AG04450 (cell line): ENCODE measurements around the gene IGFL2. TPM values are rescaled to one million over a fixed set of nuclear protein-coding genes. Genes with fewer than 3 reads are reported as not detected.
A peak's percentile ranks its signal among the peaks of the same experiment; 100 is the strongest.

Source experiments
- CTCF ChIA-PET: fragments of 300-600, 350-600 bp; formaldehyde crosslinking; extraction: SDS; loops from one replicate; lab custom pipeline; 2022; ENCODE audit warnings: antibody characterized with exemption, inconsistent platforms; lab: Charles Lee
- POLR2A ChIA-PET: fragments of 350-600 bp; formaldehyde crosslinking; extraction: SDS; loops from one replicate; lab custom pipeline; 2021; ENCODE audit warnings: antibody characterized with exemption, inconsistent platforms; lab: Yijun Ruan, JAX
- DNase-seq: peaks from one replicate; pipeline ENCODE4 v3.0.0-alpha.2; 2011; ENCODE audit warnings: low read depth, low spot score
- H3K27ac ChIP-seq: one replicate; pipeline ENCODE4 v1.5.1; 2012; ENCODE audit warnings: low read depth, low read length, control low read depth
- H3K27me3 ChIP-seq: one replicate; pipeline ENCODE4 v1.6.0; 2012; ENCODE audit warnings: low read length; ENCODE audit not compliant: control insufficient read depth, insufficient read depth
- H3K4me3 ChIP-seq: 2 replicates; pipeline ENCODE4 v1.5.1; 2011; ENCODE audit warnings: mild to moderate bottlenecking, low read depth, low read length, control low read depth
- H3K9me3 ChIP-seq: 2 replicates; pipeline ENCODE4 v1.5.1; 2012; ENCODE audit warnings: low read length; ENCODE audit not compliant: control insufficient read depth, insufficient read depth
- polyA plus RNA-seq: library from polyadenylated mRNA; depleted of rRNA; stranded (reverse); fragments of >200 nt; gene quantifications from 2 replicates; pipeline ENCODE4 v1.2.3, GENCODE V29; 2011
- TF ChIP-seq, protein P1 (sequence below): IDR thresholded peaks from 2 replicates; pipeline ENCODE4 v1.5.1; 2011; ENCODE audit warnings: low read depth, low read length, control low read depth, inconsistent platforms

Gene IGFL2
- polyA plus RNA-seq, 1 experiment: not detected

DNA sequence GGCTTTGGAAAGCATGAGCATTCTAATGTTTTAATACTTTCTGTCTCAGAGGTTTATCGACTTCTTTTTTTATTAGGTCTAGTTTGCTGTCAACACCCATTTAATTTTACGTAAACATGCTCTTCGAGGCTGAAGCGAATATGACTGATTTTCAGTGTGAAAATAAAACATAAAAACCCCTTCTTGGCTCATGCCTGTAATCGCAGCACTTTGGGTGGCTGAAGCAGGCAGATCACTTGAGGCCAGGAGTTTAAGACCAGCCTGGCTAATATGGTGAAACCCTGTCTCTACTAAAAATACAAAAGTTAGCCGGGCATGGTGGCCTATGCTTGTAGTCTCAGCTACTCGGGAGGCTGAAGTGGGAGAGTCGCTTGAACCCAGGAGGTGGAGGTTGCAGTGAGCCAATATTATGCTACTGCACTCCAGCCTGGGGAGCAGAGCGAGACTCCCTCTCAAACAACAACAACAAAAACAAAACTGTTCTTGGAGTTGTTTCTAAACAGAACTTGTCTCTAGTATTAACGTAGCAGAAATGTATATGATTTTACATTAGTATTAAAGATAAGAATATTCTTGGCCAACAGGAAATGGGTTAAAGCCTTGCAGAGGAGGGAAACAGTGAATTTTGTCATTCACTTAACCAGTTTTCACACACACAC, 16.4 kb upstream of the IGFL2 start:
- Histone ChIP-seq H3K27me3 (peaks cover 11% of the 10 kb centered on the region), H3K9me3 (no peaks in the 10 kb centered on the region; the same call in 1 of the 2 replicates), H3K4me3 (peak overlapping the region; percentile 52), H3K27ac (peak overlapping the region; percentile 93)
- POLR2A ChIA-PET: no interaction called here
- DNase-seq: no peak
- TF ChIP-seq, protein P1, sequence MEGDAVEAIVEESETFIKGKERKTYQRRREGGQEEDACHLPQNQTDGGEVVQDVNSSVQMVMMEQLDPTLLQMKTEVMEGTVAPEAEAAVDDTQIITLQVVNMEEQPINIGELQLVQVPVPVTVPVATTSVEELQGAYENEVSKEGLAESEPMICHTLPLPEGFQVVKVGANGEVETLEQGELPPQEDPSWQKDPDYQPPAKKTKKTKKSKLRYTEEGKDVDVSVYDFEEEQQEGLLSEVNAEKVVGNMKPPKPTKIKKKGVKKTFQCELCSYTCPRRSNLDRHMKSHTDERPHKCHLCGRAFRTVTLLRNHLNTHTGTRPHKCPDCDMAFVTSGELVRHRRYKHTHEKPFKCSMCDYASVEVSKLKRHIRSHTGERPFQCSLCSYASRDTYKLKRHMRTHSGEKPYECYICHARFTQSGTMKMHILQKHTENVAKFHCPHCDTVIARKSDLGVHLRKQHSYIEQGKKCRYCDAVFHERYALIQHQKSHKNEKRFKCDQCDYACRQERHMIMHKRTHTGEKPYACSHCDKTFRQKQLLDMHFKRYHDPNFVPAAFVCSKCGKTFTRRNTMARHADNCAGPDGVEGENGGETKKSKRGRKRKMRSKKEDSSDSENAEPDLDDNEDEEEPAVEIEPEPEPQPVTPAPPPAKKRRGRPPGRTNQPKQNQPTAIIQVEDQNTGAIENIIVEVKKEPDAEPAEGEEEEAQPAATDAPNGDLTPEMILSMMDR: no peak
- CTCF ChIA-PET: no interaction called here

DNA sequence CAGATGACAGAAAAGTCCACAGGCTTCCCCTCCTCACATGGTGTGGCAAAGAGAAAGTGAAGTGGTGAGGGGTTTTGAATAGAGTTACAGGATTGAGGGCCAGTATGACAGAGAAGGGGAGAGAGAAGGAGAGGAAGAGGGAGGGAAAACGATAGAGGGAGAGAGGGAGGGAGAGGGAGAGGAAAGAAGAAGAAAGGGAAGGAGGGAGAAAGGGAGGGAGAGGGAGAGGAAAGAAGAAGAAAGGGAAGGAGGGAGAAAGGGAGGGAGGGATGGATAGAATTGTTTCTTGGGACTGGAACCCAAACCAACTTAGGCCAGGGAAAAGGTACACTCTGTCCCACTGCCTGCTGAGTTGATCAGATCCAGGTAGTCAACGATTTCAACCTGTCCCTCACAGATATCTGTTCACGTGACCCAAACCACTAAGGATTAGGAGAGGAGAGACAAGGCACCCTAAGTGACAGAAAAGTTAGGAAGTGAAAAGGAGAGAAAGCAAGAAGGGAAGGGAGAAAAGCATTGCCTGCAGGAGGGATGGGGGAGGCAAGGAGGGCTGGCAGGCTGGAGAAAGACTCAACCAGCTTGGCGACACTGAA, 15.4 kb upstream of the IGFL2 start:
- H3K4me3 ChIP-seq: peak overlapping the region; percentile 52
- ChIA-PET CTCF (no interaction called here), POLR2A (no interaction called here)
- H3K27ac ChIP-seq: peak overlapping the region; percentile 93
- no peak for DNase-seq
- no peaks in the 10 kb centered on the region; the same call in 1 of the 2 replicates for H3K9me3 ChIP-seq
- TF ChIP-seq, protein P1: no peak
- peaks cover 4% of the 10 kb centered on the region for H3K27me3 ChIP-seq

DNA sequence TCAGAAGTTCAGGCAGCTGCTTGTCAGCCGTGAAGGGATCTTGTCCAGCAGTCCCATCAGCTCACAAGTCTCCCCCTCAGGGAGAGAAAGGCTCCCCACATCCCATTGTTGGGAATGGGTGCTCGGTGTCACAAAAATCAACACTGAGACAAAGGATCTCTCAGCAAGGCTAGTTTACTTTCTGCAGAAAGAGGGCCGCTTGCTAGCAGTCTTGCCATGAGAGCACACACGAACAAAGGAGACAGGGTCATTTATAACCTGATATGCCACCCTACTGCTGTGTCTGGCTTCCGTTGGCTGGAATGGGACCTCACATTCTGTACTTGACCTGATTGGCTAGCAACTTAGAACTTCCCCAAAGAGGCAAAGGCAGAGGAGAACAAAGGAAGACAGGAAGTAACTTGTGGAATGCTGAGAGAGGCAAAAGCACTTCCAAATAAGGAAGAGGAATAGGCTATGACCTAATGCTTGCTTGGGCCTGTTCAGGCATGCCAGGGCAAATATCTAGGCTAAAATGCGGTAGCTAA, 14.9 kb upstream of the IGFL2 start:
- Histone ChIP-seq H3K27ac (peak overlapping the region; percentile 93), H3K27me3 (peaks cover 4% of the 10 kb centered on the region), H3K9me3 (no peaks in the 10 kb centered on the region; the same call in 1 of the 2 replicates), H3K4me3 (peak overlapping the region; percentile 52)
- peak; percentile 96 for DNase-seq
- CTCF ChIA-PET: no interaction called here
- POLR2A ChIA-PET: no interaction called here
- TF ChIP-seq, protein P1: no peak

DNA sequence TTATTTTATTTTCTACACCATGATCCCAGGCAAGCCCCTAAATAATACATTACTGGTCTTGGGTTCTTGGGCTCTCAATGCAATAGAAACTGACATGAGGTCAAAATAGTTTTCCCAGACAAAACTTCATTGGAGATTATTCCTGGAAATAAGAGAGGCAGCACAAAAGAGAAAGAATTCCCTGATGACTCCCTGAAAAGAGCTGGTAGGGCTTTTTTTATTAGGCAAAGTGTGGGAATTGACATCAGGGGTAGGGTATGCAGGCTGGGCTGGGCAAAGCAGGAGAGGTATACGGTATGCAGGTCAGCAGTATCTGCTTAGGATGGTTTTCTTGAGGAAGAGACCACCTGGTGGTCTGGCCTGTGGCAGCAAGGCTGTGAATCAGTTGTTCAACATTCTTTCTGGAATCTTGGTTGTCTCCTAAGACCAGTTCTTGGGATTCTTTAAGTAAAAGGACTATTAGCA, 14.2 kb upstream of the IGFL2 start:
- TF ChIP-seq, protein P1: no peak
- ChIA-PET POLR2A (no interaction called here), CTCF (no interaction called here)
- H3K9me3 ChIP-seq: no peaks in the 10 kb centered on the region; the same call in 1 of the 2 replicates
- H3K4me3 ChIP-seq: no peak overlapping the region
- peaks cover 5% of the 10 kb centered on the region for H3K27me3 ChIP-seq
- H3K27ac ChIP-seq: peak overlapping the region; percentile 93
- no peak for DNase-seq

DNA sequence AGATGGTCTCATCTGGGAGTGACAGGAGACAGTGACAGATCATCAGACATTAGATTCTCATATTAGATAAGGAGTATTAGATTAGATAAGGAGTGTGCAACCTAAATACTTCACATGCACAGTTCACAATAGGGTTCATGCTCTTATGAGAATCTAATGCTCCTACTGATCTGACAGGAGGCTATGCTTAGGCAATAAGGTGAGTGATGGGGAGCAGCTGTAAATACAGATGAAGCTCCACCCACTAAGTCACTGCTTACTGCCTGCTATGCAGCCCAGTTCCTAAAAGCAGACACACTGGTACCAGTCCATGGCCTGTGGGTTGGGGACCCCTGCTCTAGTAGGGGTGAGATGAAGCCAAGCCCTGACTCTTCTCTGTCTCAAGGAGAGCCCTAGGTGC, 13.5 kb upstream of the IGFL2 start:
- TF ChIP-seq, protein P1: no peak
- no peak overlapping the region for H3K4me3 ChIP-seq
- ChIA-PET CTCF (no interaction called here), POLR2A (no interaction called here)
- H3K27ac ChIP-seq: no peak overlapping the region
- peak; percentile 21 for DNase-seq
- H3K9me3 ChIP-seq: no peaks in the 10 kb centered on the region; the same call in 1 of the 2 replicates
- peaks cover 7% of the 10 kb centered on the region for H3K27me3 ChIP-seq
